Measurements from ENCODE around the gene GALNT17. TPM values are rescaled to one million over a fixed set of nuclear protein-coding genes. Genes with fewer than 3 reads are reported as not detected.
"Not testable (repeated sequence)": the region's sequence is repeated elsewhere in the genome, so short reads cannot be mapped to it uniquely, and the experiment has no call there.

GALNT17 gene
- total RNA-seq, 1 donor = 0.18 TPM

DNA sequence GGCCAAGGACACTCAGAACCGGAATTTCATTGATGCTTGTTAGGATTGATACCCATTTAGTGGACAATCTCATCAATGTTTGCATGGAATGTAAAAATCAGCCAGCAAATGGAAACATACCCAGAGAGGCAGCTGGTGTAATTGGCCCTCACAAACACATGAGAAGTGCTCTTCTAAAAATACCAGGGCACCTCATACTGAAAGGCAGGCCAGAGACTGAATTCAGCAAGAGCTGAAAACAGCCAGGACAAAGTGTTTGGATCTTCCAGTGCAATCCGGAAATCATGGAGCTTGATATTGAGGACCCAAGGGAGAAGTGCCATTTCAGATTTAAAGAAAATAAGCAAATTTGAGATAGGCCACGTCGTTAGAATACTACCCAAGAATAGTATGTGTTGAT, 498.6 kb downstream of the GALNT17 start:
- H3K4me3 ChIP-seq (ENCODE audit: low read depth, low read length) = no peak overlapping the region
- no peak for DNase-seq (ENCODE audit: low read depth)
- TF ChIP-seq CTCF (IDR thresholded peaks at IDR 0.05; ENCODE audit: insufficient read depth, low read length) = no peak

DNA sequence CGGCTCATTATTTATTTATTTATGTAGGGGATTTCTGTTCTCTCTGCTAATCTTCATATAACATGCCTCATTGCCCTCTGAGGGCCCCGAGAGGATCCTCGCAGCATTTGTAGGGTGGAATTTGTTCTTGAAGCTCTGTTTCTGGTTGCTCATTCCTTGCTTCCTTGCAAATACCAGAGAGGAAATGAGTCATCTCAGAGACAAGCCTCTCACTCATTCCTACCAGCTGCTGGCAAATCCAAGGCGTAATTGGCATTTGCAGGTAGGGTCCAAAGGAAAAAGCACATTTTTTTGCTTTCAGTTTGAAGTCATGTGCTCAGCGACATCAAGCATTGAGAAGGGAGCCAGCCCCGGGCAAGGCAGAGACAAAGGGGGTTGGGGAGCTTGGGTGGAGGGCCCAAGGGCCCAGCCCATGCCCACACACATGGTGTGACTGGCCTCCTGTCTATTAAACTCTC, 501.6 kb downstream of the GALNT17 start:
- no peak overlapping the region for H3K4me3 ChIP-seq (ENCODE audit: low read depth, low read length)
- DNase-seq (ENCODE audit: low read depth) = peak; percentile 10
- no peak for TF ChIP-seq CTCF (IDR thresholded peaks at IDR 0.05; ENCODE audit: insufficient read depth, low read length)

DNA sequence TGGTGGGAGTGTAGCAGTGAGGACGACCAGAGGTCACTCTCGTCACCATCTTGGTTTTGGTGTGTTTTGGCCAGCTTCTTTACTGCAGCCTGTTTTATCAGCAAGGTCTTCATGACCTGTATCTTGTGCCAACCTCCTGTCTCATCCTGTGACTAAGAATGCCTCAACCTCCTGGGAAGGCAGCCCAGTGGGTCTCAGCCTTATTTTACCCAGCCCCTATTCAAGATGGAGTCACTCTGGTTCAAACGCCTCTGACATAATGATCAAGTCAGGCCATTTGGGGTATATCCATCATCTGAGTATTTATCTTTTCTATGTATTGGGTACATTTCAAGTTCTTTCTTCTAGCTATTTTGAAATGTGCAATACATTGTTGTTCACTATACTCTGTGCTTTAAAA, 503.9 kb downstream of the GALNT17 start:
- H3K4me3 ChIP-seq (ENCODE audit: low read depth, low read length); DNase-seq (ENCODE audit: low read depth): not testable (repeated sequence)

- no peak for TF ChIP-seq CTCF (IDR thresholded peaks at IDR 0.05; ENCODE audit: insufficient read depth, low read length)
- H3K4me3 ChIP-seq (ENCODE audit: low read depth, low read length) = no peak overlapping the region
- no peak for DNase-seq (ENCODE audit: low read depth)
Observed at GRCh38 chr7:71636329-71636728, 504.4 kb downstream of the GALNT17 start.

DNA sequence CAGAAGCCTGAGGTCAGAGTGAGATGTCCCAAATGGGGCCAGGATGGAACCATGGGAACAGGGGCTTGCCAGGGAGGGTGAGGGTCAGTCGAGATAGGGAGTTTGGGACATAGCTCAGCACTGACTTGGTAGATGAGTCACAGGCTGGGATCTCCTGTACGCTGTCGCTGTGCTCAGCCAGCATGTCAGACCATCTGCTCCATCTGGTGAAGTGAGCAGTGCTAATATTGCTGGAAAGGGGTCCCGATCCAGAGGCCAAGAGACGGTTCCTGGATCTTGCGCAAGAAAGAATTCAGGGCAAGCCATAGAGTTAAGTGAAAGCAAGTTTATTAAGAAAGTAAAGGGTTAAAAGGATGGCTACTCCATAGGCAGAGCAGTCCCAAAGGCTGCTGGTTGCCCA, 505.6 kb downstream of the GALNT17 start:
- H3K4me3 ChIP-seq (ENCODE audit: low read depth, low read length) = no peak overlapping the region
- no peak for DNase-seq (ENCODE audit: low read depth)
- TF ChIP-seq CTCF (IDR thresholded peaks at IDR 0.05; ENCODE audit: insufficient read depth, low read length) = no peak

GRCh38 chr7:71638108-71638507, 506.2 kb downstream of the GALNT17 start:
- no peak for TF ChIP-seq CTCF (IDR thresholded peaks at IDR 0.05; ENCODE audit: insufficient read depth, low read length)
- no peak overlapping the region for H3K4me3 ChIP-seq (ENCODE audit: low read depth, low read length)
- no peak for DNase-seq (ENCODE audit: low read depth)

DNA sequence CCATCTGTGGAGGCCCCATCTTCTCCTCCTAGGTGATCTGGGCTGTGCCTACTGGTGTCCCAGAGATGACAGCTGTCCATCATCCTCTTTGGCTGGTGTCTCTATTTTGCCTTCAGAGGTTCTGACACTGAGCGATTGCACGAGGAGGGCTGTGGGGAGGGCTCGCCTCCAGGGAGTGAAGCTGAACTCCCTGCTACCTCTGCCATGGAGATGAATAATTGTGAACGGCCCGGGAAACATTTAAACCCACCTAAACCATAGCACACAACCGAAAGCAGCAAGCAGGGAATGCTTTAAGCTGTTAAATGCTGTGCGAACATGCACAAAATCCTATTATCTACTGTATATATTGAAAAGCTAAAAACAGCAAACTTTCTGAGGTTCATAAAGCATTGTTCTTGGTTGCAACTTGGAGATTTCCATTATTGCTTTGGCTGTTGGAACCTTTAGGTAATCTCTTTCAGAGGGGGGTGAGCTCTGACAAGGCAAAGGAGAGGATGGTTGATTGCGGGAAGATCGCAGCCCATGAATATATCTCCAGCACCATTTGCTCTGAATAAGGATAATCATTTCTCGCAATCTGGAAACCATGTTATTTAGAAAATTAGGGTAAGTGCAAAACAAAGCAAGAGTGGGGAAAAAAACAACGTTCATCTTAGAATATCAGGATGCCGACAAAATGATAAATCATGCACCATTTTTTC, 507.6 kb downstream of the GALNT17 start:
- no peak for DNase-seq (ENCODE audit: low read depth)
- no peak for TF ChIP-seq CTCF (IDR thresholded peaks at IDR 0.05; ENCODE audit: insufficient read depth, low read length)
- no peak overlapping the region for H3K4me3 ChIP-seq (ENCODE audit: low read depth, low read length)

- H3K4me3 ChIP-seq (ENCODE audit: low read depth, low read length); DNase-seq (ENCODE audit: low read depth): not testable (repeated sequence)
Observed at GRCh38 chr7:71643031-71643430, 511.1 kb downstream of the GALNT17 start.

Measured in fibroblast of the aortic adventitia (primary cell).